Neural progenitor cell (in vitro differentiated cells): ENCODE data around the gene PITPNB. TPM values are rescaled to one million over a fixed set of nuclear protein-coding genes. Genes with fewer than 3 reads are reported as not detected.
A peak's percentile ranks its signal among the peaks of the same experiment; 100 is the strongest.

Source experiments
- DNase-seq: peaks from one replicate; pipeline ENCODE4 v3.0.0-alpha.2; 2016; ENCODE audit warnings: low spot score
- H2AFZ ChIP-seq: fragments of 200-600 bp; sonication (generic); replicated peaks from 2 replicates; pipeline ENCODE4 v1.6.1; 2016; ENCODE audit warnings: antibody characterized with exemption
- H3F3A ChIP-seq: fragments of 200-600 bp; sonication (generic); 2 replicates; pipeline ENCODE4 v1.6.1; 2016; ENCODE audit warnings: antibody characterized with exemption, low read depth
- H3K27ac ChIP-seq: fragments of 200-600 bp; sonication (generic); 2 replicates; pipeline ENCODE4 v1.5.1; 2016; ENCODE audit warnings: mild to moderate bottlenecking
- H3K27me3 ChIP-seq: fragments of 200-600 bp; sonication (generic); 2 replicates; pipeline ENCODE4 v1.6.1; 2016; ENCODE audit warnings: mild to moderate bottlenecking, moderate library complexity
- H3K36me3 ChIP-seq: fragments of 200-600 bp; sonication (generic); 2 replicates; pipeline ENCODE4 v1.5.1; 2016
- H3K4me1 ChIP-seq: fragments of 200-600 bp; sonication (generic); 2 replicates; pipeline ENCODE4 v1.6.1; 2016; ENCODE audit warnings: mixed run types
- H3K4me2 ChIP-seq: fragments of 200-600 bp; sonication (generic); 2 replicates; pipeline ENCODE4 v1.6.1; 2016
- H3K4me3 ChIP-seq: fragments of 200-600 bp; sonication (generic); 2 replicates; pipeline ENCODE4 v1.5.1; 2016
- H3K79me2 ChIP-seq: fragments of 200-600 bp; sonication (generic); 2 replicates; pipeline ENCODE4 v1.6.1; 2016; ENCODE audit warnings: low read depth
- H3K9ac ChIP-seq: fragments of 200-600 bp; sonication (generic); 2 replicates; pipeline ENCODE4 v1.6.1; 2016
- H3K9me3 ChIP-seq: fragments of 200-600 bp; sonication (generic); 2 replicates; pipeline ENCODE4 v1.5.1; 2016; ENCODE audit warnings: low read depth
- H4K20me1 ChIP-seq: fragments of 200-600 bp; sonication (generic); 2 replicates; pipeline ENCODE4 v1.6.1; 2016; ENCODE audit warnings: low read depth
- H3K27ac Mint-ChIP-seq: 3 replicates; pipeline ENCODE4 v1.8.0; 2021; ENCODE audit warnings: mixed read lengths
- H3K27me3 Mint-ChIP-seq: 2 replicates; pipeline ENCODE4 v1.8.0; 2022; ENCODE audit warnings: low read depth, mild to moderate bottlenecking, inconsistent platforms, moderate library complexity, mixed read lengths; ENCODE audit not compliant: insufficient read depth
- H3K36me3 Mint-ChIP-seq: 3 replicates; pipeline ENCODE4 v1.8.0; 2021; ENCODE audit warnings: mixed read lengths
- H3K4me1 Mint-ChIP-seq: 3 replicates; pipeline ENCODE4 v1.8.0; 2021; ENCODE audit warnings: mixed read lengths
- H3K4me3 Mint-ChIP-seq: 3 replicates; pipeline ENCODE4 v1.8.0; 2021; ENCODE audit warnings: mild to moderate bottlenecking, moderate library complexity, mixed read lengths
- H3K9me3 Mint-ChIP-seq: 3 replicates; pipeline ENCODE4 v1.8.0; 2020; ENCODE audit warnings: mixed read lengths
- CTCF ChIP-seq: fragments of 200-600 bp; sonication (generic); IDR thresholded peaks from 2 replicates; pipeline ENCODE4 v1.5.1; 2017; ENCODE audit warnings: antibody characterized with exemption, mild to moderate bottlenecking
- EZH2 ChIP-seq: fragments of 200-600 bp; sonication (generic); IDR thresholded peaks from 2 replicates; pipeline ENCODE4 v1.6.1; 2017; ENCODE audit warnings: antibody characterized with exemption, mild to moderate bottlenecking, moderate library complexity
- EZH2phosphoT487 ChIP-seq: fragments of 200-600 bp; sonication (generic); IDR thresholded peaks from 2 replicates; pipeline ENCODE4 v1.6.1; 2017; ENCODE audit warnings: antibody characterized with exemption
- total RNA-seq: library from RNA; depleted of rRNA; stranded (reverse); fragments of >200 nt; gene quantifications from 2 replicates; pipeline ENCODE4 v1.2.3, GENCODE V29; 2015; ENCODE audit warnings: low replicate concordance

Gene PITPNB
- total RNA-seq, 1 donor from 2014 or later, result 32.5 TPM

- H3K4me1 ChIP-seq, result peaks cover 13% of the 10 kb centered on the region
- peaks cover 2% of the 10 kb centered on the region for H3K9me3 Mint-ChIP-seq
- H3K4me2 ChIP-seq, result no peak overlapping the region
- H3K4me1 Mint-ChIP-seq, result peaks cover 27% of the 10 kb centered on the region
- no peak overlapping the region for H3K4me3 ChIP-seq
- no peaks in the 10 kb centered on the region for H3K27me3 ChIP-seq
- DNase-seq, result no peak
- no peaks in the 10 kb centered on the region for H4K20me1 ChIP-seq
- H3K27ac Mint-ChIP-seq, result no peak overlapping the region
- no peak overlapping the region for H2AFZ ChIP-seq
- TF ChIP-seq CTCF (no peak), EZH2phosphoT487 (no peak), EZH2 (no peak)
- H3F3A ChIP-seq, result peaks cover 18% of the 10 kb centered on the region
- H3K9me3 ChIP-seq, result no peaks in the 10 kb centered on the region
- no peaks in the 10 kb centered on the region for H3K79me2 ChIP-seq
- peaks cover 23% of the 10 kb centered on the region for H3K27me3 Mint-ChIP-seq
- H3K36me3 ChIP-seq, result no peaks in the 10 kb centered on the region
- H3K4me3 Mint-ChIP-seq, result no peak overlapping the region
- no peak overlapping the region for H3K9ac ChIP-seq
- H3K36me3 Mint-ChIP-seq, result no peaks in the 10 kb centered on the region
- H3K27ac ChIP-seq, result no peak overlapping the region
Measured at GRCh38 chr22:27814993-27815392, 104.1 kb downstream of the PITPNB start.

- no peak for DNase-seq
- no peak for TF ChIP-seq CTCF
- no peak for TF ChIP-seq EZH2
- TF ChIP-seq EZH2phosphoT487, result no peak
- no peak overlapping the region for H2AFZ ChIP-seq
- H3K4me1 Mint-ChIP-seq, result peaks cover 44% of the 10 kb centered on the region
- H3K9me3 ChIP-seq, result no peaks in the 10 kb centered on the region
- H3K27ac ChIP-seq, result no peak overlapping the region
- no peaks in the 10 kb centered on the region for H3K9me3 Mint-ChIP-seq
- no peak overlapping the region for H3K4me2 ChIP-seq
- H3K27me3 Mint-ChIP-seq, result peaks cover 26% of the 10 kb centered on the region
- no peaks in the 10 kb centered on the region for H3K27me3 ChIP-seq
- no peak overlapping the region for H3K9ac ChIP-seq
- H3F3A ChIP-seq, result peaks cover 21% of the 10 kb centered on the region
- no peak overlapping the region for H3K4me3 Mint-ChIP-seq
- H3K36me3 Mint-ChIP-seq, result no peaks in the 10 kb centered on the region
- H3K27ac Mint-ChIP-seq, result no peak overlapping the region
- no peaks in the 10 kb centered on the region for H4K20me1 ChIP-seq
- no peaks in the 10 kb centered on the region for H3K36me3 ChIP-seq
- H3K4me1 ChIP-seq, result peaks cover 13% of the 10 kb centered on the region
- H3K4me3 ChIP-seq, result no peak overlapping the region
- no peaks in the 10 kb centered on the region for H3K79me2 ChIP-seq
Measured at GRCh38 chr22:27811778-27812177, 107.3 kb downstream of the PITPNB start.

- H4K20me1 ChIP-seq, result no peaks in the 10 kb centered on the region
- H3K4me3 ChIP-seq, result no peak overlapping the region
- no peak overlapping the region for H2AFZ ChIP-seq
- H3K9me3 ChIP-seq, result no peaks in the 10 kb centered on the region
- no peaks in the 10 kb centered on the region for H3K36me3 ChIP-seq
- Mint-ChIP-seq H3K27me3 (peaks cover 22% of the 10 kb centered on the region), H3K4me3 (peak overlapping the region; percentile 25), H3K9me3 (no peaks in the 10 kb centered on the region), H3K27ac (no peak overlapping the region), H3K4me1 (peaks cover 47% of the 10 kb centered on the region), H3K36me3 (no peaks in the 10 kb centered on the region)
- no peak overlapping the region for H3K9ac ChIP-seq
- peaks cover 13% of the 10 kb centered on the region for H3K4me1 ChIP-seq
- peak; percentile 42 for DNase-seq
- H3K27me3 ChIP-seq, result no peaks in the 10 kb centered on the region
- TF ChIP-seq CTCF (no peak), EZH2phosphoT487 (no peak), EZH2 (no peak)
- H3K79me2 ChIP-seq, result no peaks in the 10 kb centered on the region
- no peak overlapping the region for H3K27ac ChIP-seq
- peaks cover 21% of the 10 kb centered on the region for H3F3A ChIP-seq
- peak overlapping the region; percentile 22 for H3K4me2 ChIP-seq
Measured at GRCh38 chr22:27810609-27811151, 108.4 kb downstream of the PITPNB start.
